Ovary (tissue), 9 donors: ENCODE measurements around the gene ZNF74. TPM values are rescaled to one million over a fixed set of nuclear protein-coding genes. Genes with fewer than 3 reads are reported as not detected.

Experiments
- DNase-seq, 5 donors: peaks; one replicate each; pipeline ENCODE4 v3.0.0-alpha.2; 2019 to 2020
- H3K27ac ChIP-seq, 2 donors: fragments of 200-600 bp; one replicate each; pipeline versions ENCODE4 v1.5.1 to v1.8.0; 2019 to 2022
- H3K27me3 ChIP-seq: fragments of 200-600 bp; one replicate; pipeline ENCODE4 v1.8.0; 2022
- H3K36me3 ChIP-seq: fragments of 200-600 bp; sonication (generic); one replicate; pipeline ENCODE4 v1.5.1; 2019
- H3K4me1 ChIP-seq: one replicate; pipeline ENCODE4 v1.8.1; 2013; ENCODE audit warnings: mild to moderate bottlenecking, moderate library complexity; ENCODE audit not compliant: insufficient read depth
- H3K4me3 ChIP-seq: fragments of 200-600 bp; sonication (generic); one replicate; pipeline ENCODE4 v1.5.1; 2017
- H3K9me3 ChIP-seq, 2 donors: fragments of 200-600 bp in 1 of 2; sonication (generic) in 1 of 2; one replicate each; pipeline versions ENCODE4 v1.5.1 to v1.8.1; 2013 to 2019; ENCODE audit warnings: mild to moderate bottlenecking in 1 of 2, moderate library complexity in 1 of 2
- EP300 ChIP-seq: sonication (generic); formaldehyde crosslinking; IDR thresholded peaks from one replicate; pipeline ENCODE4 v1.6.1; 2017; ENCODE audit warnings: antibody characterized with exemption
- POLR2A ChIP-seq: fragments of 450-650 bp; IDR thresholded peaks from one replicate; pipeline ENCODE4 v1.6.1; 2017; ENCODE audit warnings: antibody characterized with exemption, mild to moderate bottlenecking, moderate library complexity
- WGBS, 3 donors: extraction: QIAGEN DNeasy Blood & Tissue Kit in 1 of 3; methylation state at CpG; one replicate each; pipeline versions ENCODE4 v1.1.5 to v1.1.7; 2013 to 2017; 5-methylcytosine and 5-hydroxymethylcytosine counted together
- intact Hi-C, 4 donors: fragments of 100-400 bp; cut with DNase I; formaldehyde crosslinking; loops; one replicate each; pipeline versions ENCODE4 v1.11.0 to v1.15.1; 2022 to 2023
- polyA plus RNA-seq, 2 donors: library from polyadenylated mRNA; stranded (reverse); fragments of 200-250 nt in 1 of 2; fragments of 350-450 nt in 1 of 2; fragmentation: Illumina TruSeq in 1 of 2; extraction: RNeasy Lipid Tissue Mini Kit (QIAGEN cat#74804) in 1 of 2; gene quantifications; one replicate each; pipeline ENCODE4 v1.2.3, GENCODE V29; 2013 to 2014
- small RNA-seq: library from RNA; depleted of rRNA; stranded (forward); fragments of <200 nt; gene quantifications from one replicate; pipeline ENCODE3, GENCODE V24; 2016
- total RNA-seq, 7 donors: library from RNA; depleted of rRNA in 2 of 7; stranded (reverse); fragments of >200 nt in 2 of 7; fragmentation: NEBNext Ultra II Directional in 3 of 7; extraction: Animal tissue kit (Norgen Biotek cat#: 25700) in 3 of 7; gene quantifications; one replicate each; pipeline versions ENCODE4 v1.1.0 to v1.2.4, GENCODE V29; 2016 to 2023
- TF ChIP-seq, protein P1 (sequence below), 3 donors: fragments of 450-650 bp in 2 of 3; fragments of 200-600 bp in 1 of 3; IDR thresholded peaks; one replicate each; pipeline versions ENCODE4 v1.5.1 to v1.8.0; 2016 to 2022; ENCODE audit warnings: antibody characterized with exemption in 3 of 3, mild to moderate bottlenecking in 1 of 3
- donor health status: DM: no; HTN: no; CAD: no; lungs with moderate emphysema.
- donor health status: DM: no; HTN: no; CAD: no.
- donor health status: Bipolar disorder and iron deficiency.
- donor health status: DM: yes; HTN: yes; CAD: no.
- donor health status: DM: no; HTN: no; CAD: no.
- donor health status: DM: yes; HTN: yes; CAD: no.

ZNF74 gene
- total and polyA plus RNA-seq, 9 donors = 6.1 to 16.8 (median 11.6) TPM

DNA sequence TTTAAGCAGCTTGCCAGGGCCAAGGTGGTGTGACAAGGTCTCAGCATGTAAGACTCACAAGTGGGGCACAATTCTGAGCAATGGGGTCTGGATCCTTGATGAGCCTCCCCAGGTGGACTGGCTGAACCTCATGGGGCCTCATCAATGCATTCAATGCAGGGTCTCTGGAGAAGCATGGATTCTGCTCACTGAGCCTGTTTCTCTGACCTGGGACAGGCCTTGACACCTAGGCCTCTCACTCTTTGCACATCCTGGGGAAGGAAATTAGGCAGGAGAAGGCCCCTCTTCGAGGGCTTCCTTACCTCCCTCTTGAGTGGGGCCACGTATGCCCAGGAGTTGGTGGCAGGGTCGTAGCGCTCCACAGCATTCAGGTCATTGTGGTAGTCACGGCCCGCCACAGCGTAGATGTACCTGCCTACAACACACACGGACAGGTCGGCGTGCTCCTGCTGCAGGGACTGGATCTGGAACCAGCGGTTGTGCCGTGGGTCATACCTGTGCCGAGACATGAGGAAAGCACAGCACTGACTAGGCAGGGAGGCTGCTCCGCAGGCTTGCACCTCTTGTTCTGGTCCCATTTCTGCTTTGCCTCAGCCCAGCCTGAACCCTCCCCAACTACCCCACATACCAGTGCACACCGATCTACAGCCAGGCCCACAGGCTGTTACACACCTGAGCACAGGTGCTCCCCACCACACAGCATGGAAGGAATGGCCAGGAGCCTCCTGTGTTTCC, 63.7 kb downstream of the ZNF74 start:
- WGBS, 3 donors = 88 to 92% (median 90%) methylated on average over 15 of the region's 15 CpGs
- no peak overlapping the region for H3K4me3 ChIP-seq
- H3K36me3 ChIP-seq = no peaks in the 10 kb centered on the region
- H3K9me3 ChIP-seq = no peaks in the 10 kb centered on the region
- no peak overlapping the region for H3K27ac ChIP-seq
- H3K4me1 ChIP-seq = peaks cover 4% of the 10 kb centered on the region
- no peaks in the 10 kb centered on the region for H3K27me3 ChIP-seq
- TF ChIP-seq POLR2A = no peak
- no peak for TF ChIP-seq EP300
- TF ChIP-seq, protein P1, sequence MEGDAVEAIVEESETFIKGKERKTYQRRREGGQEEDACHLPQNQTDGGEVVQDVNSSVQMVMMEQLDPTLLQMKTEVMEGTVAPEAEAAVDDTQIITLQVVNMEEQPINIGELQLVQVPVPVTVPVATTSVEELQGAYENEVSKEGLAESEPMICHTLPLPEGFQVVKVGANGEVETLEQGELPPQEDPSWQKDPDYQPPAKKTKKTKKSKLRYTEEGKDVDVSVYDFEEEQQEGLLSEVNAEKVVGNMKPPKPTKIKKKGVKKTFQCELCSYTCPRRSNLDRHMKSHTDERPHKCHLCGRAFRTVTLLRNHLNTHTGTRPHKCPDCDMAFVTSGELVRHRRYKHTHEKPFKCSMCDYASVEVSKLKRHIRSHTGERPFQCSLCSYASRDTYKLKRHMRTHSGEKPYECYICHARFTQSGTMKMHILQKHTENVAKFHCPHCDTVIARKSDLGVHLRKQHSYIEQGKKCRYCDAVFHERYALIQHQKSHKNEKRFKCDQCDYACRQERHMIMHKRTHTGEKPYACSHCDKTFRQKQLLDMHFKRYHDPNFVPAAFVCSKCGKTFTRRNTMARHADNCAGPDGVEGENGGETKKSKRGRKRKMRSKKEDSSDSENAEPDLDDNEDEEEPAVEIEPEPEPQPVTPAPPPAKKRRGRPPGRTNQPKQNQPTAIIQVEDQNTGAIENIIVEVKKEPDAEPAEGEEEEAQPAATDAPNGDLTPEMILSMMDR (IDR thresholded peaks at IDR 0.05) = no peak
- intact Hi-C loops = loop anchor here in 2 of 4 donors (5.0 kb wide), 1 partner anchor 40 kb away; no protein-coding TSS in a partner anchor
- DNase-seq = peak in 2 of 5 donors; percentile 18 to 34

Small RNAs within 50 kb of the gene (small RNA-seq; reads per million reads assigned to genes)
- not detected for gene RNU6-225P

Other genes starting within 250 kb of the ZNF74 start
- 1 to 10 TPM in 1 of 7 donors, under 1 TPM in 6; 0.27 to 1.1 (median 0.36) TPM for gene CCDC188, start 243.1 kb upstream of the ZNF74 start, total RNA-seq
- gene CCDC188, start 243.1 kb upstream of the ZNF74 start, polyA plus RNA-seq = under 1 TPM in 1 of 2 donors, not detected in 1; 0.74 TPM
- 1 to 10 TPM in 4 of 7 donors, under 1 TPM in 3; 0.48 to 8.2 (median 2.2) TPM for gene RTN4R, start 125.8 kb upstream of the ZNF74 start, total RNA-seq
- 1 to 10 TPM in 1 of 2 donors, not detected in 1; 1.5 TPM for gene RTN4R, start 125.8 kb upstream of the ZNF74 start, polyA plus RNA-seq
- gene DGCR6L, start 74.1 kb upstream of the ZNF74 start, total RNA-seq = 10 to 100 TPM; 36.4 to 69.5 (median 40.8) TPM
- 10 to 100 TPM in 1 of 2 donors, 1 to 10 TPM in 1; 1.9 to 64.7 TPM for gene DGCR6L, start 74.1 kb upstream of the ZNF74 start, polyA plus RNA-seq
- gene SCARF2, start 43.7 kb downstream of the ZNF74 start, total RNA-seq = 10 to 100 TPM; 16.5 to 44.6 (median 30.0) TPM
- 10 to 100 TPM in 1 of 2 donors, 1 to 10 TPM in 1; 2.1 to 14.1 TPM for gene SCARF2, start 43.7 kb downstream of the ZNF74 start, polyA plus RNA-seq
- gene KLHL22, start 101.6 kb downstream of the ZNF74 start, total RNA-seq = 10 to 100 TPM; 24.6 to 42.9 (median 28.7) TPM
- gene KLHL22, start 101.6 kb downstream of the ZNF74 start, polyA plus RNA-seq = 10 to 100 TPM; 26.9 to 30.7 TPM
- gene MED15, start 113.5 kb downstream of the ZNF74 start, total RNA-seq = 10 to 100 TPM; 21.9 to 79.3 (median 69.5) TPM
- 10 to 100 TPM; 23.6 to 40.1 TPM for gene MED15, start 113.5 kb downstream of the ZNF74 start, polyA plus RNA-seq